Panc1 (cell line): ENCODE results near the gene OR6C2.
"Not testable (repeated sequence)": the region's sequence is repeated elsewhere in the genome, so short reads cannot be mapped to it uniquely, and the experiment has no call there.

Experiments used
- CTCF ChIP-seq: fragments of 450-650 bp; IDR thresholded peaks from 2 replicates; pipeline ENCODE4 v1.5.1; 2017; ENCODE audit warnings: mild to moderate bottlenecking
- POLR2AphosphoS5 ChIP-seq: IDR thresholded peaks from 2 replicates; pipeline ENCODE4 v1.6.1; 2012; ENCODE audit warnings: mild to moderate bottlenecking, low read depth, low read length, moderate library complexity
- SIN3A ChIP-seq: IDR thresholded peaks from 2 replicates; pipeline ENCODE4 v1.6.1; 2012; ENCODE audit warnings: low read depth, mild to moderate bottlenecking, low read length, moderate library complexity, borderline replicate concordance; ENCODE audit not compliant: insufficient read depth

- TF ChIP-seq POLR2AphosphoS5, SIN3A: not testable (repeated sequence)
- 0 out of 2 replicates have a peak, but pooled peaks have one; percentile 5 for TF ChIP-seq CTCF
These were observed 30.1 kb upstream of the OR6C2 start for GRCh38 chr12:55413498-55414388.
